SK-N-SH (cell line): Measurements from ENCODE around the gene SYT17. TPM values are rescaled to one million over a fixed set of nuclear protein-coding genes. Genes with fewer than 3 reads are reported as not detected.

Source experiments
- CTCF ChIA-PET: fragments of 300-600, 350-600 bp; formaldehyde crosslinking; extraction: SDS; loops from one replicate; lab custom pipeline; 2021; lab: Yijun Ruan, JAX
- POLR2A ChIA-PET: fragments of 350-600 bp; sonication (Branson Sonifier 250); formaldehyde crosslinking; extraction: SDS; loops from one replicate; lab custom pipeline; 2020; ENCODE audit warnings: antibody characterized with exemption, inconsistent platforms; lab: Yijun Ruan, JAX
- DNase-seq: peaks from one replicate; pipeline ENCODE4 v3.0.0; 2012
- H2AFZ ChIP-seq: fragments of 200-600 bp; sonication (generic); 2 replicates; pipeline ENCODE4 v1.8.1; 2016; ENCODE audit warnings: antibody characterized with exemption, mild to moderate bottlenecking, low read depth
- H3F3A ChIP-seq: fragments of 200-600 bp; sonication (generic); replicated peaks from 2 replicates; pipeline ENCODE3; 2016; ENCODE audit warnings: antibody characterized with exemption, mild to moderate bottlenecking; ENCODE audit not compliant: insufficient read depth
- H3K27ac ChIP-seq, 2 experiments: fragments of 200-500 bp in 1 of 2; fragments of 200-600 bp in 1 of 2; sonication (Bioruptor generic) in 1 of 2; sonication (generic), shearing (Covaris generic) in 1 of 2; 2 replicates each; pipeline versions ENCODE4 v1.5.1 to v1.6.1; 2014 to 2016; ENCODE audit warnings: low read depth in 2 of 2, inconsistent platforms in 1 of 2, low read length in 1 of 2, mild to moderate bottlenecking in 1 of 2, mixed read lengths in 1 of 2
- H3K27me3 ChIP-seq: fragments of 200-600 bp; sonication (generic), shearing (Covaris generic); 2 replicates; pipeline ENCODE4 v1.6.1; 2016; ENCODE audit warnings: mixed run types; ENCODE audit not compliant: insufficient read depth
- H3K36me3 ChIP-seq, 2 experiments: fragments of 200-500 bp in 1 of 2; fragments of 200-600 bp in 1 of 2; sonication (Bioruptor generic) in 1 of 2; sonication (generic) in 1 of 2; replicated peaks in 1 of 2; 2 replicates each; pipeline versions ENCODE3 to v1.5.1; 2014 to 2016; ENCODE audit warnings: low read length in 1 of 2, mild to moderate bottlenecking in 1 of 2; ENCODE audit not compliant: insufficient read depth in 2 of 2, control insufficient read depth in 1 of 2
- H3K4me1 ChIP-seq, 2 experiments: fragments of 200-500 bp in 1 of 2; fragments of 200-600 bp in 1 of 2; sonication (Bioruptor generic) in 1 of 2; sonication (generic), shearing (Covaris generic) in 1 of 2; 2 replicates each; pipeline versions ENCODE4 v1.5.1 to v1.6.1; 2014 to 2016; ENCODE audit warnings: low read depth in 1 of 2, low read length in 1 of 2, mixed run types in 1 of 2; ENCODE audit not compliant: insufficient read depth in 2 of 2, control insufficient read depth in 1 of 2
- H3K4me2 ChIP-seq: fragments of 200-600 bp; sonication (generic), shearing (Covaris generic); 2 replicates; pipeline ENCODE4 v1.6.1; 2017; ENCODE audit warnings: mixed run types
- H3K4me3 ChIP-seq, 2 experiments: fragments of 200-500 bp in 1 of 2; fragments of 200-600 bp in 1 of 2; sonication (Bioruptor generic) in 1 of 2; sonication (generic), shearing (Covaris generic) in 1 of 2; 2 replicates each; pipeline versions ENCODE4 v1.5.1 to v1.8.1; 2014 to 2016; ENCODE audit warnings: low read depth in 2 of 2, inconsistent platforms in 1 of 2, low read length in 1 of 2, mild to moderate bottlenecking in 1 of 2, mixed read lengths in 1 of 2, moderate library complexity in 1 of 2
- H3K79me2 ChIP-seq: fragments of 200-600 bp; sonication (generic); 2 replicates; pipeline ENCODE4 v1.8.1; 2017; ENCODE audit warnings: mild to moderate bottlenecking; ENCODE audit not compliant: insufficient read depth
- H3K9ac ChIP-seq: fragments of 200-600 bp; sonication (generic); 2 replicates; pipeline ENCODE4 v1.6.1; 2017; ENCODE audit warnings: mixed run types
- H3K9me2 ChIP-seq: fragments of 200-600 bp; sonication (generic); 2 replicates; pipeline ENCODE4 v1.6.1; 2017; ENCODE audit warnings: mixed run types
- H3K9me3 ChIP-seq: fragments of 200-600 bp; sonication (generic); 2 replicates; pipeline ENCODE4 v1.6.1; 2017; ENCODE audit warnings: mixed run types, mild to moderate bottlenecking, moderate library complexity
- H4K20me1 ChIP-seq: fragments of 200-600 bp; sonication (generic); 2 replicates; pipeline ENCODE4 v1.6.1; 2017; ENCODE audit warnings: mild to moderate bottlenecking, mixed run types; ENCODE audit not compliant: insufficient read depth
- CHD2 ChIP-seq: fragments of 150-350 bp; IDR thresholded peaks from 2 replicates; pipeline ENCODE4 v1.6.1; 2018; ENCODE audit warnings: low read length; ENCODE audit not compliant: partially characterized antibody
- CTCF ChIP-seq: fragments of 200-600 bp; sonication (generic); IDR thresholded peaks from 2 replicates; pipeline ENCODE4 v1.6.1; 2017; ENCODE audit warnings: antibody characterized with exemption, mild to moderate bottlenecking, moderate library complexity
- ELF1 ChIP-seq: IDR thresholded peaks from 2 replicates; pipeline ENCODE4 v1.4.0; 2012
- FOXJ3 ChIP-seq: sonication (generic); formaldehyde crosslinking; IDR thresholded peaks from 2 replicates; pipeline ENCODE4 v1.5.1; 2020; ENCODE audit warnings: mild to moderate bottlenecking, missing genetic modification reagents
- GABPA ChIP-seq: IDR thresholded peaks from 2 replicates; pipeline ENCODE4 v1.4.0; 2012; ENCODE audit warnings: low read depth, mild to moderate bottlenecking
- GATA2 ChIP-seq: sonication (generic); formaldehyde crosslinking; IDR thresholded peaks from 2 replicates; pipeline ENCODE4 v1.5.0; 2020; ENCODE audit warnings: mild to moderate bottlenecking, missing genetic modification reagents
- JUND ChIP-seq: IDR thresholded peaks from 2 replicates; pipeline ENCODE4 v1.4.0; 2012
- MAX ChIP-seq: IDR thresholded peaks from 2 replicates; pipeline ENCODE4 v1.4.0; 2012; ENCODE audit warnings: low read depth
- MXI1 ChIP-seq: IDR thresholded peaks from 2 replicates; pipeline ENCODE4 v1.6.1; 2012; ENCODE audit warnings: mild to moderate bottlenecking, low read depth, low read length, improper control_type of control experiment
- NRF1 ChIP-seq: IDR thresholded peaks from 2 replicates; pipeline ENCODE4 v1.6.1; 2012; ENCODE audit warnings: low read depth, mild to moderate bottlenecking, low read length
- RAD21 ChIP-seq: IDR thresholded peaks from 2 replicates; pipeline ENCODE4 v1.6.1; 2012; ENCODE audit warnings: mild to moderate bottlenecking, low read length
- RCOR1 ChIP-seq: fragments of 150-350 bp; IDR thresholded peaks from 2 replicates; pipeline ENCODE4 v1.6.1; 2017; ENCODE audit warnings: antibody characterized with exemption, low read length
- TCF12 ChIP-seq: IDR thresholded peaks from 2 replicates; pipeline ENCODE4 v1.4.0; 2012
- USF2 ChIP-seq: fragments of 150-350 bp; IDR thresholded peaks from 2 replicates; pipeline ENCODE4 v1.6.1; 2017; ENCODE audit warnings: antibody characterized with exemption, low read length, low read depth, borderline replicate concordance
- YY1 ChIP-seq: IDR thresholded peaks from 2 replicates; pipeline ENCODE4 v1.4.0; 2012; ENCODE audit warnings: low read depth, mild to moderate bottlenecking
- ZBTB33 ChIP-seq: IDR thresholded peaks from 2 replicates; pipeline ENCODE4 v1.4.0; 2012; ENCODE audit warnings: low read depth, borderline replicate concordance
- WGBS: methylation state at CpG from one replicate; pipeline ENCODE4 v1.1.6; 2017; ENCODE audit warnings: low lambda C conversion rate; 5-methylcytosine and 5-hydroxymethylcytosine counted together
- polyA plus RNA-seq, 3 experiments: library from polyadenylated mRNA; depleted of rRNA; stranded (reverse); fragments of >200 nt; gene quantifications; 2 replicates each; pipeline ENCODE4 v1.2.3, GENCODE V29; 2012

Gene SYT17
- polyA plus RNA-seq, 1 of the 3 experiments (the other 2 are of a cell fraction), result 0.21 TPM

- TF ChIP-seq ZBTB33, result no peak
- no peak for TF ChIP-seq USF2
- no peak for TF ChIP-seq JUND
- no peak for TF ChIP-seq RCOR1
- no peak for TF ChIP-seq NRF1
- TF ChIP-seq CHD2, result no peak
- no peak for TF ChIP-seq FOXJ3 (CRISPR knock-in tag)
- no peak for TF ChIP-seq MAX
Measured at GRCh38 chr16:19219836-19220235, 51.8 kb downstream of the SYT17 start (continued).

GRCh38 chr16:19223235-19224170, 55.5 kb downstream of the SYT17 start:
- ChIA-PET POLR2A (no interaction called here), CTCF (interaction anchor here (1.2 to 2.7 kb wide), 4 partner anchors 9 to 44 kb away, joined by 3 to 20 read pairs (median 5); no protein-coding TSS in a partner anchor)
- Histone ChIP-seq H3K27ac (no peak overlapping the region), H3K27me3 (no peaks in the 10 kb centered on the region), H3K4me3 (peak overlapping the region in 1 of 2 experiments; percentile 39; a peak in 1 of 4 replicates), H4K20me1 (no peaks in the 10 kb centered on the region), H3K4me2 (no peak overlapping the region), H3K9me2 (no peaks in the 10 kb centered on the region), H3F3A (no peaks in the 10 kb centered on the region), H3K79me2 (no peaks in the 10 kb centered on the region), H3K4me1 (no peaks in the 10 kb centered on the region), H3K9me3 (no peaks in the 10 kb centered on the region), H3K9ac (no peak overlapping the region), H3K36me3 (no peaks in the 10 kb centered on the region), H2AFZ (no peak overlapping the region)
- 74% methylated on average over 8 of the region's 8 CpGs for WGBS
- DNase-seq, result no peak
- TF ChIP-seq MXI1 (no peak), ELF1 (no peak), CTCF (peak; percentile 57), GATA2 (CRISPR knock-in tag) (no peak), TCF12 (no peak), GABPA (no peak), YY1 (no peak), RAD21 (peak; percentile 22; the same call in 1 of the 2 replicates)
